Myocyte (in vitro differentiated cells): ENCODE measurements around the gene VAV2. TPM values are rescaled to one million over a fixed set of nuclear protein-coding genes. Genes with fewer than 3 reads are reported as not detected.
"Not testable (repeated sequence)": the region's sequence is repeated elsewhere in the genome, so short reads cannot be mapped to it uniquely, and the experiment has no call there.

ENCODE experiments used
- DNase-seq: peaks from one replicate; pipeline ENCODE4 v3.0.0-alpha.2; 2012; ENCODE audit warnings: low read depth
- total RNA-seq: library from RNA; depleted of rRNA; stranded (reverse); fragments of >200 nt; gene quantifications from 2 replicates; pipeline ENCODE4 v1.2.3, GENCODE V29; 2014

VAV2 gene
- total RNA-seq, 1 donor from 2014 or later, result 10.4 TPM

DNA sequence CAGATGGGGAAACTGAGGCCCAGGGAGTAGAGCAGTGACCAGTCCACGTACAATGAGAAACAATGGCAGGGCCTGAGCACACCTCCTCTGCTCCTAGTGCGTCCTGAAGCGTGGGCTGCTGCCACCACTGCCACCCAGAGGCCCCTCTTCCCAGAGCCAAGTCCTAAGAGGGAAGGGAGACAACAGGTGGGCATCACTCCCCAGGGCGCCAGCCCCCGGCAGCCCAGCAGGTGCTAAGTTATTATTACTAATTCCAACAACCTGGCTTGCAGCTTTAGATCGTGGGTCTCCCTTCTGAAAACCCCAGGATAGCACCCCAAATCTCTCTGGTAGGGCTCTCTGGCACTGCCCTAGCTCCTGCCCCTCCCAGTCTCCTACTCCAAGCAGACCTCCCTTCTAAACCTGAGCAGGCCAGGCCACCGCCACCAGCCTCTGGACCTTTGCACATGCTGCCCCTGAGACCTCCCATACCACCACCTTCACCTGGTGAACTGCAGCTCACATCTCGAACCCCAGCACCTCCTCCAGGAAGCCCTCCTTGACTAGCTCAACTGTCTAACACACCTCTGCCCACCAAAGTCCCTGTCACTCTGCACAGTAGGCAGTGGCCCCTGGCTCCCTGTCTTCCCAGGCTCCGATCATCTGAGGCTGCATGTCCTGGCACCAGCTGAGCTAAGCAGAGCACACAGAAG is 65.8 kb downstream of the VAV2 start:
- no peak for DNase-seq

DNA sequence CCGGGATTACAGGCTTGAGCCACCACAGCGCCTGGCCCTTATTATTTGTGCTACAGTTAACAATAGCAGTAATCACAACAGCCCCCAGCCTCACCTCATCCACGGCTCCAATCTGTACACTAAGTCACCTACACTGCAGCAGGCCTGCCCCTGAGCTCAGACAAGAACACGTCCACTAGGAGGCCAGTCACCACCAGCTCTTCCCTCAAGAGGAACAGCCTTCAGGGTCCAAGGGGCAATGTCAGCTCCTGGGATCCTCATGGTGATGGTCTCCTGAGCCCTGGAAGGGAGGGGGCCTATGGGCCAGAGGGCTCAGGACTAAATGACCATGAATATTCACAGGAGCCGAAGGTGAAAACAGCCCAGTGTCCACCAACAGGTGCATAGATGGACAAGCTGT is 67.7 kb downstream of the VAV2 start:
- no peak for DNase-seq

DNA sequence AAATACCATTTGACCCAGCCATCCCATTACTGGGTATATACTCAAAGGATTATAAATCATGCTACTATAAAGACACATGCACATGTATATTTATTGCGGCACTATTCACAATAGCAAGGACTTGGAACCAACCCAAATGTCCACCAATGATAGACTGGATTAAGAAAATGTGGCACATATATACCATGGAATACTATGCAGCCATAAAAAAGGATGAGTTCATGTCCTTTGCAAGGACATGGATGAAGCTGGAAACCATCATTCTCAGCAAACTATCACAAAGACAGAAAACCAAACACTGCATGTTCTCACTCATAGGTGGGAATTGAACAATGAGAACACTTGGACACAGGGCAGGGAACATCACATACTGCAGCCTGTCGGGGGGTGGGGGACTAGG is 68.5 kb downstream of the VAV2 start:
- not testable (repeated sequence) for DNase-seq

DNA sequence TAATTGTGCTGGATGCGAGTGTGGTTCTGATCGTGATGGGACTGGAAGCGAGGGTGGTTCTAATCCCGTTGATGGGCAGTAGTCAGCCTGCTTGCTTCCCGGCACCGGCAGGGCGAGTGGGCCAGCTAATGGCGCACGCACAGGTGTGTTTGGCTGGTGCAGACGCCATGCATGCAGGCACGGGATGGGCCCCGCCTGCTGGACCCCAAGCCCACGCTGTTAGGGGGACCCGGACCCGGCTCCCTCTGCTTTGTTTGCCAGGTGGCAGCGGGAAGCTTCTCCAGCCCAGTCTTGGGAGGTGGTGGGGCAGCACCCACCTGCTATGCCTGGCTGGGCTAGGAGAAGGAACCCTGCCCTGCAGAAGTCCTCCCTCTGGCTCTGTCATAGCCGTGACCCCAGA is 70.3 kb downstream of the VAV2 start:
- no peak for DNase-seq

DNA sequence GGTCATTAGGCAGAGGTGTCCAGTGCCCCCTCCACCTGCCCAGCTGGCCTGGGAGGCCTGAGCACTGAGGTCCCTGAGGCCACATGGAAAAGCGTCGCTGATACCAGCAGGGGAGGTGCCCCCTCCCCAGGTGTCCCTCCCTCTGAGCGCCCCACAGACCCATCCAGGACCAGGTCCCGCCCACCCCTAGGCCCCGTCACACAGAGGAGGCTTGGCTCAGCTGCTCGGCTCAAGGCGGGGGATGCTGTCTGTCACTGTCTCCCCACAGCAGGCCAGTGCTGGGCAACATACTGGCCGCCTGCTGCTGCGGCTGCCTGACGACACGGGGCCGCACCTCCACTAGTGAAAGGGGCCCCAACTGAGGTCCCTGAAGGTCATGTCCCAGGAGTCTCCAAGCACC is 71.7 kb downstream of the VAV2 start:
- no peak for DNase-seq

DNA sequence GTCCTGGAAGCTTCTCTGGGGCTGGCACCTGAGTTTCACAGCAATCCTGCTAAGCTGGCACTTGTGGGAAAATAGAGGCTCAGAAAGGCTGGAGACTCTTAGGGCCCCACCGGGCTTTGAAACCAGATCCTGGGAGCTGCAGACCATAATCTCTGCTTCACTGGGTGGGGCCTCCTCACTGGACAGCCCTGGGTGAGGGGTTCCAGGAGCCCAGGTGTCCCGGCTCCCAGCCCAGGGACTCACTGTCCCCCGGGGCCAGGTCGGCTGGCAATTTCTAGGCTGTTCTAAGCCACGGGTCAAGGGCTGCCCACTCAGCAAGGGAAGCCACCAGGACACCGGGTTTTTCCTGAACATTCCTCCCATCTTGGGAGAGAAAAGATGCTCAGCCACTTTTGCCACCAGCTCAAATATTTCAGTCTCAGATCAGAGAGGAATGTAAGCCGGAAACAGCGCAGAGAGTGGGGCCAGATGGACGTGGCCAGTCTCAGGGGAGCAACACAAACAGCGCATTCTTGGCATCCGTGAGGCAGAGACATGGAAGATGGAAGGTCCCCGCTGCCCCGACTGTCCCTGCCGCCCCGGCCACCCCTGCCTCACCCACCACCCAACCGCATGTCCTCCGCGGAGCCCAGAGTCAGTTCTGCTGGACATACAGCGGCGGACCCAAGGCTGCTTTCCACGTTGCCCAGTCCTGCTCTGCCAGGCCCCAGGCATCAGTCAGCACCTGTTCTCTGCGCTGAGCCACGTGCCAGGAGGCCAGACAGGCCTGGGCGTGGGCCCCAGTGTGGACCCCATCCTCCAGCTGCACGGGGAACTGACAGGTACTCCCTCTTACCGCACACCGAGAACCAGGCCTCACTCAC is 72.6 kb downstream of the VAV2 start:
- DNase-seq, result no peak

DNA sequence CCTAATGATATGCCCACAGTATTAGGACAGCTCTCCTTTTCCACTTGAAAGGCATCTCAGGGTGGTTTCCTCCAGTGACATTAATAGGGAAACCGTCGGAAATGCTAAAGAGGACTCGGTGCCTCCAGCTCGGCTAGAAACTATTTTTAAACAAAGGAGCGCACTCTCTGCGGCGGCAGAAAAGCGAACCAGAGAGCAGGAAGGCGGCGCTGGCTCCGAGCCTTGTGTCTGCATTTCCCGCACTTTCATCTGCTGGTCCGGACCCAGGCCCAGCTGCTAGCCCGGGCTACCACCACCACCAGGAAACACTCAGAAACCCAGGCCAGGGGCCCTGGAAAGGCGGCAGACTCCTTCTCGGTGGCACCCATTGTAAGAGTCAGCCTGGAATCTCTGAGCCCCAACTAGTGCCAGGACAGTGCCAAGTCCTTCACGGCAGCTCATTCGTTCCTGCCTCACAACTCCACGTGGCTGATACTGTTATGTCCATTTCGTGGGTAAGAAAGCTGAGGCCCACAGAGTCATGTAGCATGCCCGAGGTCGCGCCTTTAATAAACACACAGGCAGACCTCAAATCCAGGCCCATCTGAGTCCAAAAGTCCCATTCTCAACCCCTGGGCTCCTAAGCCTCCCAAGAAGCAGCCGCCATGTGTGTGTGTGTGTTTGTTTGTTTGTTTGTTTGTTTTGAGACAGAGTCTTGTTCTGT is 73.9 kb downstream of the VAV2 start:
- DNase-seq, result no peak

DNA sequence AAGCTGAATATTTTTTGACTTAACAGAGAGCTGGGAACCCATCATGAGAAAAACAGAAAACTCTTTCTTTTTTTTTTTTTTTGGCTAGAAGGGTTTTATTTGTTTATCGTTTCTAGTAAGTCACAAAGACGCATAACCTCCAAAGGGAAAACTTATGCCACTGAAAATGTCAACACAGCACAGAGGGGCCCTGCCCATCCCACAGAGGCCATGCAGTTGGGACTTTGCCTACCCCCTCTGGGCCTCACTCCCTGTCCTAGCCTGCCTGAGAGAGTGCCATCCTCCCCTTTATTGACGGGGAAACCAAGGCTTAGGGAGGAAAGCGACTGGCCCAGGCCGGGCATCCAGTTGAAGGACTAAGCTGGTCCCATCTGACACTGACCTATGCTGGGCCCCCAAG is 74.7 kb downstream of the VAV2 start:
- no peak for DNase-seq

DNA sequence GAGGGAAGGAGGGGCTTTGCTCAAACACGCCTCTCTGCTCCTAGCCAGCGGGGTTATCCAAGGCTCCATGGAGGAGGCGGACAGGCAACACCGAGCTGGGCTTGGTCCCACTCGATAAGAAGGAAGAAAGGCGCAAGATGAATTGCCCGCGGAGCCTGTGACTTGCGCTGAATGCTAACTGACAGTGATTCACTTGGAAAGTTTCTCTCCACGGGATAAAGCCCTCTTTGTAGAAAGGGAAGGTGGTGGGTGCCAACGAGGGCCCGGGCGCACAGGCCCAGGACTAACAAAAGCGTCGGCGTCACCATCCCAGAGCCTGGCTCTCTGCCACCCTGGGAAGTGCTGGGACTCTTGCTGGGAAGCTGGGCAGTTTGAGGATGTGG is 76.0 kb downstream of the VAV2 start:
- DNase-seq, result no peak

DNA sequence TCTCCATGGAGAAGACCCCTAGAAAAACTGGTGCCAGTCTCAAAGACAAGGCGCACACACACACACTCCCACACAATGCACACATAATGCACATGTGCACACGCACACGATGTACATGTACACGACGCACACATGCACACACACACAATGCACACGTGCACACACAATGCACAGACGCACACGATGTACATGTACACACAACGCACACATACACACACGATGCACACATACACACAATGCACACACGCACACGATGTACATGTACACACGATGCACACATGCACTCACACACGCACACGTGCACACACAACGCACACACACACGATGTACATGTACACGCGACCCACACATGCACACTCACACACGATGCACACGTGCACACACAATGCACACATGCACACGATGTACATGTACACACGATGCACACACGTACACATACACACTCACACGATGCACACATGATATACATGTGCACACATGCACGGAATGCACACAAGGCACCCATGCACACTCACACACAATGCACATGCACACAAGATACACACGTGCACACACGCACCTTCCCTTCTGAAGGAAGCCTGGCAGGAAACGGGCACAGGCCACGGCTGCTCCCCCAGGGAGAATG is 76.5 kb downstream of the VAV2 start:
- no peak for DNase-seq

DNA sequence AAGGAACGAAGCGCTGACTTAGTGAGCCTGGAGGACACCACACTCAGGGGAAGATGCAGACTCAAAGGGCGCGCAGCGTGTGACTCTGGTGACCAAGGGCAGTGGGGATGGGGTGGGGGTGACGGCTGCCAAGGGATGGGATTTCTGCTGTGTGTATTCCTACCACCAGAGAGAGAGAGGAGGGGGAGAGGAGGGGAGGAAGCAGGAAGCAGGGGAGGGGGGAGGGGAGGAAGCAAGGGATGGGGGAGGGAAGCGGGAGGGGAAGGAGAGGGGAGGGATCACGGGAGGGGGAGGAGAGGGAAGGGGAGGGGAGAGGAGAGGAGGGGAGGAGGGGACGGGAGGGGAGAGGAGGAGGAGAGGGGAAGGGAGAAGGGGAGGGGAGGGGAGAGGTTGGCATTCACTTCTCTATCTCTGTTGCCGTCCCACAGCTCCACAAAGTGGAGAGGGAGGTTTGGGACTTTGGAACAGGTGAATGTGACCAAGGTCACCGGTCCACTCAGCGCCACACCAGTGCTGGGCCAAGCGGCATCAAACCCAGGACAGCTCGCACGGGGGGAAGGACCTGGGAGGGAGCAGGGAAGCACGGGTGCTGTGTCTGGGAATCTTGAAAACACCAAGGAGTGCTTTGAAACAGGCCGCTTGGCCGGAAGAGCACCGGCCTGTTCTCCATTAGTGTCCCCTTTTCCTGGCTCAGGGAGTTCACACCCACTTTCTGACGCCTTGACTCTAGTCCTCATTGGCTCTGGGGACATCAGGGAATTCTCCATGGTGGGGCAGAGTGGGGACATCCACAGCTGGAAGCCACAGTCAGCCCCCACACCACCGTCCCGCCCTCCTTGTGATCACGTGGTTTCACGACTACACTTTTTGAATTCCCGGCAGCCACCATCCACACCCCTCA is 77.4 kb downstream of the VAV2 start:
- no peak for DNase-seq

DNA sequence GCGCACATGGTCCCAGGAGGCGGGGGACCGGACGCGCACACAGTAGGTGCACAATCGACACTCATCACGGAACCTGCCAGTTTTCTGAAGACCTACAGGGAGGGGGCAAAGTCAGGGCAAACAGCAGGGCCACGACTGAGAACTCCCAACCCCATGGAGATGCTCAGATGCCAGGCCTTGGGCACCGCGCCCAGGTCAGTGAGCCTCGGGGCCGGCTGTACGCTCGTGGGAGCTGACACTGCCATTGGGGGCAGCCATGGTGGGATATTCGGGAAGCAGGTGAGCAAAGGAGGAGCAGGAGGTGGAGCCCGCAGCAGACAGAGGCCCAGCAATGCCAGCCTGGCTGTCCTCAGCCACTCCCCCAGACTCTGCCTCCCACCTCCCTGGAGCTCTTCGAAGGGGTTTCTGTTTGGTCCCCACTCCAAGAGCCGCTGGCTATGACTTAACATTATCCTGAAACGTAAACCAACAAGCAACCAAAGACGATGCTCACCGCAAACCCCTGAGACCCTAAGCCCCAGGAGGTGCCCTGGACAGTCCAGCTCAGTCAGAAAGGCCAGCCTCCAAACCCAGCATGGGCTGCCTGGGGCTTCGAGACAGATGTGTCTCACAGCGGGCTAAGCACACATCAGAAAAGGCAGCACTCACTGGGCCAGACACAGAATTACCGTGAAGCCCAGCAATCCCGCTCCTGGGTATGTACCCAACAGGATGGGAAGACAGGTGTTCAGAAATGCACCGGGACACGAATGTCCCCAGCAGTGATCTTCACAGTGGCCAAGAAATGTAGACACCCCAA is 78.4 kb downstream of the VAV2 start:
- DNase-seq, result no peak

DNA sequence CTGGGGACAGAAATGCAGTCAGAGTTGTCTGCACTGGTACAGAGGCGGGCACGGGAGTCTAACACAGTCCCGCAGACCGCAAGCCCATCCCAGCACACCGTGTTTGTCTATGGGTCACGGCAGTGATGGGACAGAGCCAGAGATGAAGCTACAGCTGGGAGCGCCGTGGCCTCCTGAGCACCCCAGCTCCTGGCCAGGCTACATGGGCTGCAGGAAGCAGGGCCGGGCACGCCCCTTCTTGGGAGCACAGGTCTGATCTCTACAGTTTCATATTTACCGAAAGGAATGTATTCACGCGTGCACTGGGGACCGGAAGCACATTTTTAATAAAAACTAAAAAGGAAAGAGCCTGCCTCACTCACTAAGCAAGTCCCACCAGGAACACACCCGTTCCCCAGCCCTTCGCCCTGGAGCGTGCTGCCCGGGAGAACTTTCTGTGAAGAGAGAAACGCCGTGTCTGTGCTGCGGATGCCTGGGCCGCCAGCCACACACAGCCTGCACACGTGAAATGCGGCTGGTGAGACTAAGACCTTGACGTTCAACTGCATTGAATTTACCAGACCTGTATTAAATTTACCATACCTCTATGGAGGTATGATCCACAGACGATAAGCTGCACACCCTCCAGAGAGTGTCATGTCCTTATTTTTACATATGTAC is 81.1 kb downstream of the VAV2 start:
- DNase-seq, result no peak

DNA sequence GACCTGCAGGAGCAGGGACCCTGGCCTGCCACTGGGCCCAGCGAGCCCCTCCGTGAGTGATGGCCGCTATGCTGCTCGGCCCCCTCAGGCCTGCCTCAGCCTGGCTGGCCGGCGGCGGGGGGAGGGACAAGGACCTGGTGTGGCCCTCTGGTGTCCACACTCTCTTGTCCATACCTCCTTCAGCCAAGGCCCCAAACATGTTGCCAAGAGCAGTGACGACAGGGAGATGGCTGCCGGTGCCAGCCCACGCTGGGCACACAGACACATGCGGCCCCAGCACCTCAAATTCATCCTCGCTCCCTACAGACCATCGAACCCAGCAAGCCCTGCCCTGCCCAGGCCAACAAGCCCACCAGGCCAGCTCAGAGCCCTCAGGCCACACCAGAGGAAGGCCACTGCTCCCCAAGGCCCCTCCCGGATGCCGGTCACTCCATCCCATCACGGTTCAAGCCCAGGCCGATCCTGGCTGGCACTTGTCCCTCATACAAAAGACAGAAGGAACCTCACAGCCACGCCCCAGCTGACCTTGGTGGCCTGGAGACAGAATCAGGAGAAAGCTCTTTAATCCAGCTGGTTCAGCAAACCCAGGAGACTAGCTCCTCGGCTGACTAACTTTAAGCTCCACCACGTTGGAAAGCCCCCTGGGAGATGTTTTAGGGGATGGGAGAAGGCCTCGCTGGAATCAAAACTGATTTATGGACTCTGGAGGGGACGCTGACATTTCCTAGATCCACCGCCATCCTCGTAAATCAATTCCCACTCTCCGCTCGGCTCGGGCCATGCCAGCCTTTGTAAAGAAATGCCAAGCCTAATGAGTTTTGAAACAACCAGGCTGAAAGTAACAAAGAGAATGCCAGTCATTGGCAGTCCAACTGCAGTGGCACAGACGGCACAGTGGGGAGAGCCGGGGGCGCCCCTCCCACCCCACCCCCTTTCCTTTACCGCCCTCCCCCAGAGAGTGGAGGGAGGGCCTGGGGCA is 84.9 kb downstream of the VAV2 start:
- DNase-seq, result no peak

DNA sequence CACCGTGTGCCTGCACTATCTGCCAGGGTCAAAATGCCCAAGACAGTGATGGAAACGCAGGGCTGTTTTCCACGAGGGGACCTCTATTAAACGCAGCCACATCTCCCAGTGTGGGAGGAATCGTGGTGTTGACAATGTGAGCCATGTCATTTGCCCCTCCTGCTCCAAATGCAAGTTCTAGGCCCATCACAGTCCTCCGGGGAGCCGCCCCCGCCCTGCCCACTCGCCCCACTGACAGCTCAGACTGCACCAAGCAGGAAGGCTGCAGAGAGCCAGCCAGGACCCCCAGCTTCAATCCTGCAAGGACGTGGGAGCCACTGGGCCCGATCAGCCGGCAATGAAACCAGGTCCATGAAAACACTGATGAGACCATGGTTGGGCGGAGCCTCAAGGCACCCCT is 85.9 kb downstream of the VAV2 start:
- DNase-seq, result no peak

DNA sequence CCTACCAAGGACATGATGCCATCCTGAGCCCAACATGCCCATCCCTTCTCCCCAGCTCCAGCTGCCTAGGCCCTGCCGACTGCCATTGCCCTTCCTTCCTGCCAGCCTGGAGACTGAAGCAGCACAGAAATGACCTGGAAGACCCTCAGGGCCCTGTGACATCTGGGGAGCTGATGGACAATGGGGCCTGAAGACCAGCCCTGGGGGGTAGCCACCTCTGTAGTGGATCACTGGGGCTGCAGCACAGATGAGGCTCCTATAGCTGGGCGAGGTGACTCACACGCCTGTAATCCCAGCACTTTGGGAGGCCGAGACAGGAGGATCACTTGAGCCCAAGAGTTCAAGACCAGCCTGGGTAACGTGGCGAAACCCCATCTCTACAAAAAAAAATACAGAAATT is 86.6 kb downstream of the VAV2 start:
- no peak for DNase-seq

DNA sequence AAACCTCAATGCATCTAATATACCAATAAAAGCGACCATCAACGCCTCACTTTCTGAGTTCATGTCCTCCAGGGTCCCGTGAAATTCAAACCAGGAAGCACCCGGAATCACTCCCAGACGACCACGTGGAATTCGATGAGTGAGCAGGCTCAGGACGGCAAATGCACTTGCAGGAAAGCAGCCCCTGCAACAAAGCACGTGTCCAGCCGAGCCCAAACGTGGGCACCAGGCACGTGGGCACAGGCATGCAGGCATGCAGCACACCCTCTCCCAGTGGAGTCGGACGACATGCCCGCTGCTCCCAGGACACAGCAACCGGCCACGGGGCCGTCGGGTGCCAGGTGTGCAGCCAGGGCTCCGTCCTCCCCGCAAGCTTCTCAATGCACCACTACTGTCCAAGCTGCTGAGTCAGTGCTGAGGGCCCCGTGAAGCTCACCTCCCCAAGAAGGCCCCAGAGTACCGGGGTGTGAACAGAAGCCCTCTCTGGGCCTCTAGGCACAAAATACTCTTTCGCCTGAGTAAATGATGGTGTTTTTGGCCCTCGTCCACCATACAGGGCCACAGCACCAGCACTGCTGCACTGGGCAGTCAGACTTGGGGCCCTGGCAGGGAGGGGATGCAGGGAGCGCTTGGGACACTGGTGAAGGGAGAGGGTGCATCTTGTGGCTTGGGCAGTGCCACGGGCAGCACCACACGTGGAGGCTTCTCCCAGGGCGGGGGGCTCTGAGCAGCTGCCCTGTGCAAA is 87.6 kb downstream of the VAV2 start:
- no peak for DNase-seq
